ENCODE data around the gene PDK2. TPM values are rescaled to one million over a fixed set of nuclear protein-coding genes. Genes with fewer than 3 reads are reported as not detected.

PDK2 gene
- total and polyA plus RNA-seq, 7 donors, result 50.3 to 213 (median 99.4) TPM

- WGBS, 3 donors, result 43 to 55% (median 46%) methylated on average over 24 to 32 of the region's 32 CpGs
- intact Hi-C loops (cut with DNase I), result no loop called here
- Histone ChIP-seq H3K27me3 (ENCODE audit: insufficient read depth in 3 of 3, low read length in 2 of 3) (no peaks in the 10 kb centered on the region), H3K36me3 (ENCODE audit: insufficient read depth in 1 of 2, low read depth in 1 of 2) (no peaks in the 10 kb centered on the region), H3K4me1 (peaks cover 22% of the 10 kb centered on the region), H3K4me3 (peak overlapping the region; percentile 69), H3K9me3 (no peaks in the 10 kb centered on the region), H3K27ac (no peak overlapping the region)
- DNase-seq, result peak in 1 of 2 donors; percentile 59
- TF ChIP-seq CTCF (IDR thresholded peaks at IDR 0.05), result no peak
- no peak for ATAC-seq
Observed at GRCh38 chr17:50128441-50129352, 33.5 kb downstream of the PDK2 start.

- H3K36me3 ChIP-seq (ENCODE audit: insufficient read depth in 1 of 2, low read depth in 1 of 2), result peaks cover 0 to 1% of the 10 kb centered on the region in 2 donors
Observed at GRCh38 chr17:50129353-50129727, 34.2 kb downstream of the PDK2 start.

GRCh38 chr17:50129728-50130558, 34.8 kb downstream of the PDK2 start, which contains the start of gene SAMD14:
TSS of gene SAMD14 (minus strand) at chr17:50130160. CDS start at chr17:50124959, 5,201 bp downstream.
- WGBS, 3 donors, result 1 to 5% (median 1%) methylated on average over 36 to 83 of the region's 84 CpGs
- intact Hi-C loops (cut with DNase I), result loop anchor here (5.0 kb wide), 1 partner anchor 37 kb away; the partner anchor contains the start of gene SGCA (in 2 of the 2)
- DNase-seq, result peak in 1 of 2 donors; percentile 76
- Histone ChIP-seq H3K27me3 (ENCODE audit: insufficient read depth in 3 of 3, low read length in 2 of 3) (no peaks in the 10 kb centered on the region), H3K36me3 (ENCODE audit: insufficient read depth in 1 of 2, low read depth in 1 of 2) (peaks cover 0 to 7% of the 10 kb centered on the region in 2 donors), H3K9me3 (no peaks in the 10 kb centered on the region), H3K4me1 (peaks cover 34% of the 10 kb centered on the region), H3K27ac (peak within 1 kb of the TSS; percentile 82), H3K4me3 (peak within 1 kb of the TSS; percentile 69)
- peak; percentile 26 to 58 (median 46) for ATAC-seq
- TF ChIP-seq CTCF (IDR thresholded peaks at IDR 0.05), result no peak

More at GRCh38 chr17:50129353-50129727, 34.2 kb downstream of the PDK2 start:
- Histone ChIP-seq H3K27me3 (ENCODE audit: insufficient read depth in 3 of 3, low read length in 2 of 3) (no peaks in the 10 kb centered on the region), H3K4me1 (peaks cover 29% of the 10 kb centered on the region), H3K4me3 (peak overlapping the region; percentile 69), H3K9me3 (no peaks in the 10 kb centered on the region), H3K27ac (no peak overlapping the region)
- intact Hi-C loops (cut with DNase I), result no loop called here
- ATAC-seq, result no peak
- DNase-seq, result no peak
- 2 to 11% (median 3%) methylated on average over 25 to 31 of the region's 31 CpGs for WGBS, 3 donors
- TF ChIP-seq CTCF (IDR thresholded peaks at IDR 0.05), result no peak

- Histone ChIP-seq H3K36me3 (ENCODE audit: insufficient read depth in 1 of 2, low read depth in 1 of 2) (peaks cover 0 to 14% of the 10 kb centered on the region in 2 donors), H3K9me3 (no peaks in the 10 kb centered on the region), H3K4me1 (peaks cover 34% of the 10 kb centered on the region), H3K27me3 (ENCODE audit: insufficient read depth in 3 of 3, low read length in 2 of 3) (no peaks in the 10 kb centered on the region), H3K4me3 (peak overlapping the region; percentile 69), H3K27ac (peak overlapping the region; percentile 82)
- peak in 1 of 2 donors; percentile 59 for DNase-seq
- intact Hi-C loops (cut with DNase I), result loop anchor here (5.0 kb wide), 1 partner anchor 37 kb away; the partner anchor contains the start of gene SGCA (in 2 of the 2)
- WGBS, 3 donors, result 46 to 52% (median 51%) methylated on average over 10 to 19 of the region's 19 CpGs
- TF ChIP-seq CTCF (IDR thresholded peaks at IDR 0.05), result no peak
- ATAC-seq, result peak in 2 of 4 donors; percentile 23 to 34
Observed at GRCh38 chr17:50130559-50131305, 35.6 kb downstream of the PDK2 start.
